MM.1S (cell line): ENCODE measurements around the gene EPN3.

Source experiments
- EZH2 ChIP-seq: fragments of 300-600 bp; sonication (generic); optimal IDR thresholded peaks from 2 replicates; pipeline ENCODE3; 2017; ENCODE audit warnings: low read depth, mild to moderate bottlenecking, antibody characterized with exemption, low read length, mixed read lengths
- EZH2phosphoT487 ChIP-seq: fragments of 300-600 bp; sonication (generic); IDR thresholded peaks from 2 replicates; pipeline ENCODE4 v1.6.1; 2018; ENCODE audit warnings: antibody characterized with exemption, low read length
- TF ChIP-seq, protein P1 (sequence below): fragments of 300-600 bp; sonication (generic); IDR thresholded peaks from 2 replicates; pipeline ENCODE4 v1.5.1; 2016; ENCODE audit warnings: antibody characterized with exemption, low read length, mixed read lengths

DNA sequence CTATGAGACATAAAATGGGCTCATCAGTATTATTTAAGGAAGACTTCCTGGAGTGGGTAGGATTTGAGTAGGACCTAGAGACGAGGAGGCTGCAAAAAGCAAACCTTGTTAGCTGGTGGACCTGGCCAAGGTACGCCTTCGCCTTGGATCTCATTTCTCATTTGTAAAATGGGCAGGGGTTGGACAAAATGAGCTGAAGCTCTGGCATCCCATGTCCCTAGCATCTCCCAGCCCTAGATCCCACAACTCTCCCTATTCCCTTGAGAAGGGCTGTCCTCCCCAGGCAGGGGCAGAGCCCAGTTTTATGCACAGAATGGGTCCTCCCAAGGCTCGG, 14.1 kb downstream of the EPN3 start:
- TF ChIP-seq, protein P1, sequence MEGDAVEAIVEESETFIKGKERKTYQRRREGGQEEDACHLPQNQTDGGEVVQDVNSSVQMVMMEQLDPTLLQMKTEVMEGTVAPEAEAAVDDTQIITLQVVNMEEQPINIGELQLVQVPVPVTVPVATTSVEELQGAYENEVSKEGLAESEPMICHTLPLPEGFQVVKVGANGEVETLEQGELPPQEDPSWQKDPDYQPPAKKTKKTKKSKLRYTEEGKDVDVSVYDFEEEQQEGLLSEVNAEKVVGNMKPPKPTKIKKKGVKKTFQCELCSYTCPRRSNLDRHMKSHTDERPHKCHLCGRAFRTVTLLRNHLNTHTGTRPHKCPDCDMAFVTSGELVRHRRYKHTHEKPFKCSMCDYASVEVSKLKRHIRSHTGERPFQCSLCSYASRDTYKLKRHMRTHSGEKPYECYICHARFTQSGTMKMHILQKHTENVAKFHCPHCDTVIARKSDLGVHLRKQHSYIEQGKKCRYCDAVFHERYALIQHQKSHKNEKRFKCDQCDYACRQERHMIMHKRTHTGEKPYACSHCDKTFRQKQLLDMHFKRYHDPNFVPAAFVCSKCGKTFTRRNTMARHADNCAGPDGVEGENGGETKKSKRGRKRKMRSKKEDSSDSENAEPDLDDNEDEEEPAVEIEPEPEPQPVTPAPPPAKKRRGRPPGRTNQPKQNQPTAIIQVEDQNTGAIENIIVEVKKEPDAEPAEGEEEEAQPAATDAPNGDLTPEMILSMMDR, result no peak
- TF ChIP-seq EZH2 (no peak), EZH2phosphoT487 (no peak)
